RPMI8226 (cell line): ENCODE measurements around the gene C9orf50.

Source experiments
- DNase-seq: peaks from one replicate; pipeline ENCODE4 v3.0.0-alpha.2; 2015

C9orf50 gene

GRCh38 chr9:129586685-129587084 lies 34.2 kb downstream of the C9orf50 start:
- no peak for DNase-seq

- no peak for DNase-seq
Measured at GRCh38 chr9:129586245-129586644, 34.7 kb downstream of the C9orf50 start.

- no peak for DNase-seq
Measured at GRCh38 chr9:129585352-129585751, 35.5 kb downstream of the C9orf50 start.

GRCh38 chr9:129584136-129584535 lies 36.8 kb downstream of the C9orf50 start:
- DNase-seq = peak; percentile 82

- no peak for DNase-seq
Measured at GRCh38 chr9:129583308-129584038, 37.4 kb downstream of the C9orf50 start.

GRCh38 chr9:129582855-129583254 lies 38.0 kb downstream of the C9orf50 start:
- DNase-seq = no peak

GRCh38 chr9:129581505-129582189 lies 39.3 kb downstream of the C9orf50 start:
- peak; percentile 60 for DNase-seq

GRCh38 chr9:129580211-129580915 lies 40.5 kb downstream of the C9orf50 start:
- peak; percentile 78 for DNase-seq

GRCh38 chr9:129579294-129579693 lies 41.6 kb downstream of the C9orf50 start:
- DNase-seq = no peak

- DNase-seq = no peak
Measured at GRCh38 chr9:129576546-129577543, 44.1 kb downstream of the C9orf50 start.

GRCh38 chr9:129575818-129576217 lies 45.1 kb downstream of the C9orf50 start:
- DNase-seq = no peak

GRCh38 chr9:129574911-129575585 lies 45.9 kb downstream of the C9orf50 start:
- DNase-seq = no peak

- no peak for DNase-seq
Measured at GRCh38 chr9:129573977-129574376, 46.9 kb downstream of the C9orf50 start.

- no peak for DNase-seq
Measured at GRCh38 chr9:129572517-129572916, 48.4 kb downstream of the C9orf50 start.

GRCh38 chr9:129572052-129572425 lies 48.9 kb downstream of the C9orf50 start:
- DNase-seq = no peak

GRCh38 chr9:129571298-129572051 lies 49.4 kb downstream of the C9orf50 start:
- DNase-seq = no peak

- DNase-seq = peak; percentile 65
Measured at GRCh38 chr9:129570450-129571297, 50.2 kb downstream of the C9orf50 start.

GRCh38 chr9:129569502-129570449 lies 51.1 kb downstream of the C9orf50 start:
- DNase-seq = peak; percentile 56
